AG09309 (cell line): Measurements from ENCODE around the gene PPP2R1B.

Source experiments
- DNase-seq: peaks from one replicate; pipeline ENCODE4 v3.0.0-alpha.2; 2010; ENCODE audit warnings: low read depth
- H3K4me3 ChIP-seq: 2 replicates; pipeline ENCODE4 v1.5.1; 2011; ENCODE audit warnings: mild to moderate bottlenecking, low read depth, low read length, moderate library complexity; ENCODE audit not compliant: control insufficient read depth
- TF ChIP-seq, protein P1 (sequence below): IDR thresholded peaks from 2 replicates; pipeline ENCODE4 v1.5.1; 2011; ENCODE audit warnings: mild to moderate bottlenecking, low read depth, low read length, inconsistent platforms; ENCODE audit not compliant: insufficient read depth, control insufficient read depth; ENCODE audit errors: missing control alignments

Gene PPP2R1B

DNA sequence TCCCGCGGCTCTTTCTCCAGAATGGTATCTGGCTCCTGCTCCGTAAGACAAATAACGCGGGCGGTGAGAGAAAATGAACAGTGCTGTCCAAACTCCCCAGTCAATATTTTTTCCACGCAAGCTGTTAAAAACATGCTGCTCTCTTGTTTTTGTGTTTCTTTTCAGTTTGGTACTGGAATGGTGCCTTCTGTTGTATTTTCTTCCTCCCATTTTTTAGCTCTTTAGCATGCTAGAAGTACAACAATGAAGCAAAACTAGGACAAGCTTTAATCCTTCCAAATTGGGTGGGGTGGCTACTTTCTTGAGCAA lies 599 bp upstream of the PPP2R1B start:
- no peak for DNase-seq
- TF ChIP-seq, protein P1, sequence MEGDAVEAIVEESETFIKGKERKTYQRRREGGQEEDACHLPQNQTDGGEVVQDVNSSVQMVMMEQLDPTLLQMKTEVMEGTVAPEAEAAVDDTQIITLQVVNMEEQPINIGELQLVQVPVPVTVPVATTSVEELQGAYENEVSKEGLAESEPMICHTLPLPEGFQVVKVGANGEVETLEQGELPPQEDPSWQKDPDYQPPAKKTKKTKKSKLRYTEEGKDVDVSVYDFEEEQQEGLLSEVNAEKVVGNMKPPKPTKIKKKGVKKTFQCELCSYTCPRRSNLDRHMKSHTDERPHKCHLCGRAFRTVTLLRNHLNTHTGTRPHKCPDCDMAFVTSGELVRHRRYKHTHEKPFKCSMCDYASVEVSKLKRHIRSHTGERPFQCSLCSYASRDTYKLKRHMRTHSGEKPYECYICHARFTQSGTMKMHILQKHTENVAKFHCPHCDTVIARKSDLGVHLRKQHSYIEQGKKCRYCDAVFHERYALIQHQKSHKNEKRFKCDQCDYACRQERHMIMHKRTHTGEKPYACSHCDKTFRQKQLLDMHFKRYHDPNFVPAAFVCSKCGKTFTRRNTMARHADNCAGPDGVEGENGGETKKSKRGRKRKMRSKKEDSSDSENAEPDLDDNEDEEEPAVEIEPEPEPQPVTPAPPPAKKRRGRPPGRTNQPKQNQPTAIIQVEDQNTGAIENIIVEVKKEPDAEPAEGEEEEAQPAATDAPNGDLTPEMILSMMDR, result no peak
- peak overlapping the region; percentile 86 for H3K4me3 ChIP-seq

DNA sequence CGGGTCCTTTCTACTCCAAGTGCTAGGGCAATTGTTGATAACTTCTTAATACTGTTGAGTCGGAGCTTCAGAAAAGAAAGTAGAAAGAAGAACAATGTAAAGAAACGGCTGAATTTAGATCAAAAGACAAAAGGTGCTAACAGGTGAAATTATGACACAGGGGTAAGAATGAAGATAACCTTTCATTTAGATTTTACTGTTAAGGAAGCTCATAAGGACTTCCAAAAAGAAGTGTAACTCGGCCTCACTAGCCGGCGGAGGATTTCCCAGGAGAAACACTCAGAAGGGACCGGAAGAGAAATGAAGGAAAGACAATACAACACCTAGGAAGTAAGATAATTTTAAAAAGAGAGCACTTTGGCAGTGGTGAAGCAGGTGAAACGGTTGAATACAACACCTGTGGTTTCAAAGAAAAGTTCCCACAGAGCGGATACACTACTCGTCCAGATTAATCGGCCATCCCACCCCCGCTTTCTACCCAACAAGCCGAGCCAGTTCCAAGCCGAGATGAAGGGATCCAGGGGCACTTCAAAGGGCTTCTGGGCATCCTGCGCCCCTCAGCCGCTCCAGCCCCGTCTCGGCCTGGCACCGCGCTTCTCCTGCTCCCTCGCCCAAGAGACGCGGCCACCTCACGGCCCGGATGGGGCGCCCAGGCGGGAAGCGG lies 737 bp downstream of the PPP2R1B start:
- H3K4me3 ChIP-seq, result peak overlapping the region; percentile 86
- DNase-seq, result no peak
- TF ChIP-seq, protein P1, result no peak

- DNase-seq, result peak; percentile 31
- TF ChIP-seq, protein P1, result no peak
- H3K4me3 ChIP-seq, result peak overlapping the region; percentile 86
Measured at GRCh38 chr11:111764621-111765020, 1.6 kb downstream of the PPP2R1B start.

DNA sequence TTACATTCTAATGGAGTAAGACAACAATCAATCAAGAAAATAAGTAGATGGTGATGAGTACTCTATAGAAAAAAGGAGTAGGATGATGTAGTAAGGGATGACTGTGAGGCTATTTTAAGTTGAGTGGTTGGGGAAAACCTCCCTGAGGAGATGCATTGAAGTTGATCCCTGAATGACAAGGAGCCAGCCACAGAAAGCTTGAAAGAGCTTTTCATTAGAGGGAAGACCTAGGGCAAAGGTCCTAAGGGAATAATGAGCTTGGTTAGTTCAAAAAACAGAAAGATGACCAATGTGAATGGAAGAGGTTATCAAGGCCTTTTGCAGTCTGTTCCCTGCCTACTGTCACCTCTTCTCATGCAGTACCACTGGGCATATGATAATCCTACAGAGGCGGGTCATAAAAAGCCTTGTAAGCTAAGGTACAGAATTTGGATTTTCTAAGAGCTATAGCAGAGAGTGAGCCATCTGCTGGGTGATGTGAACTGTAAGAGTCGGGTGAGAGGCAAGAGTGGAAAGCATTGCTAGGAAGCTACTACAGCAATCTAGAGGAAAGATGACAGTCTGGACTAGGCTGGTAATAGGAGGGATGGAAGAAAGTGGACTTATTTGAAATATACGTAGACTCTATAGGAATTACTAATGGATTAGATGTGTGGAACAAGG lies 3.1 kb downstream of the PPP2R1B start:
- no peak for DNase-seq
- no peak overlapping the region for H3K4me3 ChIP-seq
- TF ChIP-seq, protein P1, result peak; percentile 5

GRCh38 chr11:111762526-111762925 lies 3.7 kb downstream of the PPP2R1B start:
- H3K4me3 ChIP-seq, result no peak overlapping the region
- TF ChIP-seq, protein P1, result no peak
- no peak for DNase-seq

- H3K4me3 ChIP-seq, result no peak overlapping the region
- TF ChIP-seq, protein P1, result no peak
- no peak for DNase-seq
Measured at GRCh38 chr11:111761036-111761435, 5.2 kb downstream of the PPP2R1B start.

DNA sequence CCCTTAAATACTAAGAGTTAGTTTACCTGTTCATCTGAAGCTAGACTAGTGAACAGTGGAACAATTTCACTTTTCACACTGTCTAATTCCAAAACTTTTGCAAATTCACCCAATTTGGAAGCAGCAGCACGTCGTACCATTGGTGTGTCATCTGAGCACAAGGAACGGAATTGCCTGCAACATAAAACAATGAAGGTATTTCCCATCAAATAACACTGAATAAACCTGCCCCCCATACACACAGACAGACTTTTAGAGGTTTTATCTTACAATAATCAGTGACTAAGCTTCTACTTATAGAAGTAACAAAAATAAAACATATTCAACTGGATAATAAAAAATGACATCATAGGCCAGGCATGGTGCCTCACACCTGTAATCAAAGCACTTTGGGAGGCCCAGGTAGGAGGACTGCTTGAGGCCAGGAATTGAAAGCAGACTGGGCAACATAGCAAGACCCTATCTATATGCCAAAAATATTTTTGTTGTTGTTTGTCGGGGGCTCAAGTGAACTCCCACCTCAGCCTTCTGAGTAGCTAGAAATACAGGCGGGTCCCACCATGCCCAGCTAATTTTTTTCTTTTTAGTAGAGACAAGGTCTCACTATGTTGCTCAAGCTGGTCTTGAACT lies 6.3 kb downstream of the PPP2R1B start:
- DNase-seq, result no peak
- TF ChIP-seq, protein P1, result no peak
- no peak overlapping the region for H3K4me3 ChIP-seq
